Coronary artery (tissue), 2 donors: ENCODE results near the gene NLGN2.
"Not testable (repeated sequence)": the region's sequence is repeated elsewhere in the genome, so short reads cannot be mapped to it uniquely, and the experiment has no call there.

Experiments used
- DNase-seq: peaks from one replicate; pipeline ENCODE4 v3.0.0-alpha.2; 2017; ENCODE audit warnings: low spot score
- H3K27ac ChIP-seq, 2 donors: fragments of 200-600 bp; sonication (generic); one replicate each; pipeline ENCODE4 v1.5.1; 2016 to 2019
- H3K4me3 ChIP-seq: fragments of 200-600 bp; sonication (generic); 2 replicates; pipeline ENCODE4 v1.5.1; 2016; ENCODE audit warnings: mild to moderate bottlenecking, moderate library complexity
- TF ChIP-seq, protein P1 (sequence below): fragments of 200-600 bp; sonication (generic); IDR thresholded peaks from one replicate; pipeline ENCODE4 v1.5.1; 2019; ENCODE audit warnings: antibody characterized with exemption

Gene NLGN2

DNA sequence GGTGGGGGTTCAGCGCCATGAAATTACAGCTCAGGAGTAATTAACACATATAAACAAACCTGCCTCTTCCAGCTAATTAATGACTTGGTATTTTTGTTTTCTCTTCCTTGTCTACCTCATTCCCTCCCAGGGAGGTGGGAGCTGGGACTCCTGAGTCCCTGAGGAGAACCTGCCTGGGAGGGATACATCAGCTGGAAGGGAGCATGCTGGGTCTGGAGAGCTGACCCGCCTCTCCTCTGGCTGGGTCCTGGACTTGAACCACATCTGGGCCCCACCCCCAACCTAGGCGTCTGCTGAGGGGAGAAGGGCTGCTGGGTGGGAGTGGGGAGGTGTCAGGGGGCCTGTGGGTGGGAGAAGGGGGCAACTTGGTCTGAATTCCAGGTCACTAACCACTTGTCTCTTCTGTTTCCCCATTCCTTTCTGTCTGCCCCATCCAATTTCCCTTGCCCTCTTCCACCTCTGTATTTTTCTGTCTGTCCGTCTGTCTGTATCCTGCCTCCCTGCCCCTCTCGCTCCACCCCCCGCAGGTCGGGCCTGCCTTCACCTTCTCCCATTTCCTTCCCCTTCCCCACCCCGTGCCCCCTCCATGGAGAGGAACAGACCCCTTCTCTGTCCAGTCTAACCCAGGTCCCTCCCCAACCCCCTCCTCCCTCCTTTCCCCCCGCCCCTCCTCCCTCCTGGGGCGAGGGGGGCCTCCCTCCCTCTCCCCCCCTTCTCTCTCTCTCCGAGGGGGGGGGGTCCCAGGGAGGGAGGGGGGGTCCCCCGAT, at the start of gene NLGN2:
NLGN2 (plus strand) TSS at position 361 of the 767 bp plus-strand sequence. CDS start 411 bp downstream, outside the sequence.
- H3K27ac ChIP-seq, result peak within 1 kb of the TSS in 1 of 2 donors; percentile 3
- TF ChIP-seq, protein P1, sequence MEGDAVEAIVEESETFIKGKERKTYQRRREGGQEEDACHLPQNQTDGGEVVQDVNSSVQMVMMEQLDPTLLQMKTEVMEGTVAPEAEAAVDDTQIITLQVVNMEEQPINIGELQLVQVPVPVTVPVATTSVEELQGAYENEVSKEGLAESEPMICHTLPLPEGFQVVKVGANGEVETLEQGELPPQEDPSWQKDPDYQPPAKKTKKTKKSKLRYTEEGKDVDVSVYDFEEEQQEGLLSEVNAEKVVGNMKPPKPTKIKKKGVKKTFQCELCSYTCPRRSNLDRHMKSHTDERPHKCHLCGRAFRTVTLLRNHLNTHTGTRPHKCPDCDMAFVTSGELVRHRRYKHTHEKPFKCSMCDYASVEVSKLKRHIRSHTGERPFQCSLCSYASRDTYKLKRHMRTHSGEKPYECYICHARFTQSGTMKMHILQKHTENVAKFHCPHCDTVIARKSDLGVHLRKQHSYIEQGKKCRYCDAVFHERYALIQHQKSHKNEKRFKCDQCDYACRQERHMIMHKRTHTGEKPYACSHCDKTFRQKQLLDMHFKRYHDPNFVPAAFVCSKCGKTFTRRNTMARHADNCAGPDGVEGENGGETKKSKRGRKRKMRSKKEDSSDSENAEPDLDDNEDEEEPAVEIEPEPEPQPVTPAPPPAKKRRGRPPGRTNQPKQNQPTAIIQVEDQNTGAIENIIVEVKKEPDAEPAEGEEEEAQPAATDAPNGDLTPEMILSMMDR, result no peak
- DNase-seq, result no peak
- no peak within 1 kb of the TSS for H3K4me3 ChIP-seq

DNA sequence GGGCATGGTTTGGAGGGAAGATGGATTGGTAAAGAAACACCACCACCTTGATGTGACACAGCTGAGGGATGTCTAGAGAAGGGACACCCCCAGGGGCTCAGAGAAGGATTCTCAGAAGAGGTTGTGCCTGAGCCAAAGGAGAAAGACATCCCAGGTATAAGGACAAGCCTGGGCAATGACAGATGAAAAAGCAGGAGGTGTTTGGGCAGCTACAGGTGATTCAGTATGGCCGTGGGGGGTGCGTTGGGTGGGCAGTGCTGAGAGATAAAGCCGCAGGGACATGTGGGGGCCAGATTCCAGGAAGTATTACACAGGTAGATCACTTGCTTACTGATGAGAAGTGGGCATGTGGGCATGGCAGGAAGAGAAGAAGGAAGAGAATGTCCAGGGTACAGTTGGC, 45.7 kb upstream of the NLGN2 start:
- TF ChIP-seq, protein P1, result no peak
- Histone ChIP-seq H3K27ac (no peak overlapping the region), H3K4me3 (no peak overlapping the region)
- no peak for DNase-seq

DNA sequence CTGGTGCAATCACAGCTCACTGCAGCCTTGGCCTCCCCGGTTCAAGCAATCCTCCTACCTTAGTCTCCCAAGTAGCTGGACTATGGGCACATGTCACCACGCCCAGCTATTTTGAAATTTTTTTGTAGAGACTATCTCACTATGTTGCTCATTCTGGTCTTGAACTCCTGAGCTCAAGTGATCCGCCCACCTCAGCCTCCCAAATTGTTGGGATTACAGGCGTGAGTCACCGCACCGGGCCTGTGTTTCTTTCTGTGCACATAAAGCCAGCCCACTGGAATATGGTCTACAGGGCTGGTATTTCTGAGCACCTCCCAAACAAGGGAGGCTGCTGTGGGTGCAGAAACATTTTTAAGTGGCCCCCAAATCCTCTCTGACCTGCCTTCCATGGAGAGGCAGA, 44.3 kb upstream of the NLGN2 start:
- H3K4me3 ChIP-seq, result no peak overlapping the region
- TF ChIP-seq, protein P1, result no peak
- H3K27ac ChIP-seq, result no peak overlapping the region
- no peak for DNase-seq

DNA sequence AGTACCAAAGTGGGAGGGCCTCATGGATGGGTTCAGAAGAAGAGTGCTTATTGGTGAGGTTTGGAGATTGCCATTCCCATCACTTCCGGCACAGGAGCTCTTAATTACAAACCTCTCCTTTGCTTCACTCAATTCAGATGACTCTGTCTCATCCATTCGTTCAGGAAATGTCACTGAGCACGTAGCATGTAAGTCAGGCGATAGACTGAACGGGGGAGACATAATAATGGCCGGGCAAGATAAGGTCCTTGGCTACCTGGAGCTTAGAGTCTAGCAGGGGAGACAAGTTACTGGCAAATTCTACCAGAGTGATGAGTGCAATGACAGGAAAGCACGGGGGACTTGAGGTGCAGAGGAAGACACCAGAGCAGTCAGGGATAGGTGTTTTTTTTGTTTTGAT, 41.7 kb upstream of the NLGN2 start:
- not testable (repeated sequence) for DNase-seq, H3K4me3 ChIP-seq, H3K27ac ChIP-seq

DNA sequence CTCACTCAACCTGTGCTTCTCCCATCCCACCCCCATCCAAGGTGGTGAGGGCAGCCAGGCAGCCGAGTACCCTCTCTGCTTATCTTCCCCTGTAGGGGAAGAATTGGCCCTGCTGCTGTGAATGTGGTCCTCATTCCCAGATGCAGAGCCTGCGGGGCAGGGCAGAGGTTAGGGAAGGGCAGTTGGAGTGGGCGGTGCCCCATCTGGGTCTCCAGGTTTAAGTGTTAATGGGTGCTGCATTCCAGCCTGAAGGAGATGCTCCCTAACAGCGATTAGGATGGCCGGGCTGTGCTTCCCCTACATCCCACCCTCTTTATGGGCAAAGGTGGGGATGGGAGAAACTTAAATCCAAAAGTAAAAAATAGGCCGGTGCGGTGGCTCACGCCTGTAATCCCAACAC, 40.6 kb upstream of the NLGN2 start:
- no peak for DNase-seq
- TF ChIP-seq, protein P1, result no peak
- no peak overlapping the region for H3K27ac ChIP-seq
- no peak overlapping the region for H3K4me3 ChIP-seq

DNA sequence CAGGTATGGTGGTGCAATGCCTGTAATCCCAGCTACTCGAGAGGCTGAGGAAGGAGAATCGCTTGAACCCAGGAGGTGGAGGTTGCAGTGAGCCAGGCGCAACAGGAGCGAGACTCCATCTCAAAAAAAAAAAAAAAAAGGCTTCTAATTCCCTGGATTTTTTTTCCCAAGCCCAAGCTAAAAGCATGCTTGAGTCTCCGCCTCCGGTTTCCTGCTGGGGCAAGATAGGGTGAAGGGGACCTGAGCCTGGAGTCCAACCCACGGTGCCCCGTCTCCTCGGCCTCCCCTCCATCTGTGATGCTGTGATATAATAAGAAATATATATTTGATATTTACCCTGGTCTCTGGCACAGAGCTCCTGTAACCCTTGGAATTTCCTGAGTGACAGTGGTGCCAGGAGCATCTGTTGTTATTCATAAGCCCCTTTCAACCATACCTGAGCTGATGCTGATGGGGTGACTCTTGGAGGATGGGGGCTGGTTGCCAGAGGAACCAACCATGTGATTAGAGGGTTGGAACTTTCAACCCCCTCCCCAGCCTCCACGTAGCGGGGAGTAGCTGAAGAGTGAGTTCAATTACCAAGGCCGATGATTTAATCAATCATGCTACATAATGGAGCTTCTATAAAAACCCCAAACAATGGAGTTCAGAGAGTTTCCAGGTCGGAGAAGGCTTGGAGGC, 39.6 kb upstream of the NLGN2 start:
- TF ChIP-seq, protein P1, result no peak
- no peak overlapping the region for H3K27ac ChIP-seq
- no peak overlapping the region for H3K4me3 ChIP-seq
- no peak for DNase-seq

DNA sequence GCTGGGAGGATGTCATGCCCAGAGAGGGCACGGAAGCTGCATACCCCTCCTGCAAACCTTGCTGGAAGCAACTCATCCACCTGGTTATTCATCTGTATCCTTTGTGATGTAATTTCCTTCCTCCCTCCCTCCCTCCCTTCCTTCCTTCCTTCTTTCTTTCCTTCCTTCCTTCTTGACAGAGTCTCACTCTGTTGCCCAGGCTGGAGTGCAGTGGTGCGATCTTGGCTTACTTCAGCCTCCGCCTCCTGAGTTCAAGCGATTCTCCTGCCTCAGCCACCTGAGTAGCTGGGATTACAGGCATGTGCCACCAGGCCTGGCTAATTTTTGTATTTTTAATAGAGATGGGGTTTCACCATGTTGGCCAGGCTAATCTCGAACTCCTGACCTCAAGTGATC, 39.0 kb upstream of the NLGN2 start:
- not testable (repeated sequence) for DNase-seq, H3K4me3 ChIP-seq, H3K27ac ChIP-seq

DNA sequence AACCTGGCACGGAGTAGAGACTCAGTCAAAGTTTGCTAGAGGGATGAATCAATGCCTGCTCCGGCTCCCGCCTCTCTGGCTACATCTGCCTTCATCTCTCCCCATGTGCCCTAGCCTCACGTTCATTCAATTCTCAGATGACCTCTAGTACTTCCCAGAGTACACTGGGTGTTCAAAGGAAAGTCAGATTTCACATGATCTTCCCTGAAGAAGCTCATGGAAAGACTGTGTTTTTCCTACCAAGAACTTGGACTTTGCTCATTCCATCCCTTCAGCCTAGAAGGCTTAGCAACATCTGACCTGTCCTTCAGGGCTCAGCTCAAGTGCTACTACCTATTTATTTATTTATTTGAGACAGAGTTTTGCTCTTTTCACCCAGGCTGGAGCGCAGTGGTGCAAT, 37.8 kb upstream of the NLGN2 start:
- no peak overlapping the region for H3K27ac ChIP-seq
- TF ChIP-seq, protein P1, result no peak
- no peak overlapping the region for H3K4me3 ChIP-seq
- no peak for DNase-seq
